Epidermal melanocyte (primary cell): ENCODE measurements around the gene NSG1.
"Not testable (repeated sequence)": the region's sequence is repeated elsewhere in the genome, so short reads cannot be mapped to it uniquely, and the experiment has no call there.

Experiments used
- DNase-seq: peaks from one replicate; pipeline ENCODE4 v3.0.0; 2011; ENCODE audit warnings: low spot score; ENCODE audit not compliant: insufficient read length

Gene NSG1

GRCh38 chr4:4415806-4416805, 29.2 kb downstream of the NSG1 start:
- no peak for DNase-seq

- DNase-seq = no peak
These were observed 30.1 kb downstream of the NSG1 start for GRCh38 chr4:4416981-4417380.

GRCh38 chr4:4417886-4418285, 31.0 kb downstream of the NSG1 start:
- DNase-seq = no peak

GRCh38 chr4:4418676-4419390, 31.9 kb downstream of the NSG1 start:
- DNase-seq = no peak

- no peak for DNase-seq
These were observed 33.0 kb downstream of the NSG1 start for GRCh38 chr4:4419896-4420295.

- DNase-seq = no peak
These were observed 33.5 kb downstream of the NSG1 start for GRCh38 chr4:4420421-4420820.

GRCh38 chr4:4421356-4421755, 34.5 kb downstream of the NSG1 start:
- DNase-seq = no peak

GRCh38 chr4:4422117-4422516, 35.2 kb downstream of the NSG1 start:
- DNase-seq = not testable (repeated sequence)

GRCh38 chr4:4422856-4423499, 36.1 kb downstream of the NSG1 start:
- no peak for DNase-seq

- DNase-seq = no peak
These were observed 37.0 kb downstream of the NSG1 start for GRCh38 chr4:4423706-4424498.

GRCh38 chr4:4424499-4425115, 37.7 kb downstream of the NSG1 start:
- DNase-seq = no peak

- DNase-seq = no peak
These were observed 38.3 kb downstream of the NSG1 start for GRCh38 chr4:4425119-4425690.

- DNase-seq = no peak
These were observed 38.8 kb downstream of the NSG1 start for GRCh38 chr4:4425696-4426095.

GRCh38 chr4:4426511-4427120, 39.7 kb downstream of the NSG1 start:
- no peak for DNase-seq

- DNase-seq = peak; percentile 34
These were observed 40.4 kb downstream of the NSG1 start for GRCh38 chr4:4427121-4427870.

GRCh38 chr4:4427886-4428285, 41.0 kb downstream of the NSG1 start:
- no peak for DNase-seq

- DNase-seq = no peak
These were observed 42.3 kb downstream of the NSG1 start for GRCh38 chr4:4428966-4429875.
